BLaER1 treated with 17β-estradiol and CSF1 and Interleukin-3, amounts not matched to agents 10 nM and 100 nM (cell line): ENCODE data around the gene VAPA.

ENCODE experiments used
- H3K27ac ChIP-seq, 11 experiments: shearing (Covaris generic); formaldehyde crosslinking; 2 replicates each; pipeline ENCODE4 v1.8.1; 2022
- H3K27me3 ChIP-seq, 11 experiments: shearing (Covaris generic); formaldehyde crosslinking; 2 replicates each; pipeline ENCODE4 v1.8.1; 2022
- H3K36me3 ChIP-seq, 11 experiments: shearing (Covaris generic); formaldehyde crosslinking; 2 replicates each; pipeline ENCODE4 v1.8.1; 2022
- H3K4me1 ChIP-seq, 10 experiments: shearing (Covaris generic); formaldehyde crosslinking; 2 replicates each; pipeline ENCODE4 v1.8.1; 2022
- H3K4me2 ChIP-seq, 11 experiments: shearing (Covaris generic); formaldehyde crosslinking; 2 replicates each; pipeline ENCODE4 v1.8.1; 2022
- H3K4me3 ChIP-seq, 10 experiments: shearing (Covaris generic); formaldehyde crosslinking; 2 replicates each; pipeline ENCODE4 v1.8.1; 2022
- H3K9ac ChIP-seq, 11 experiments: shearing (Covaris generic); formaldehyde crosslinking; 2 replicates each; pipeline ENCODE4 v1.8.1; 2022
- H3K9me3 ChIP-seq, 11 experiments: shearing (Covaris generic); formaldehyde crosslinking; replicated peaks in 1 of 11; 2 replicates each; pipeline ENCODE4 v1.8.1; 2022
- H4K20me1 ChIP-seq, 11 experiments: shearing (Covaris generic); formaldehyde crosslinking; 2 replicates each; pipeline ENCODE4 v1.8.1; 2022
- Cebpa-rat ChIP-seq, 11 experiments: shearing (Covaris generic); IDR thresholded peaks; 2 replicates each; pipeline ENCODE4 v1.8.1; 2022

Gene VAPA

DNA sequence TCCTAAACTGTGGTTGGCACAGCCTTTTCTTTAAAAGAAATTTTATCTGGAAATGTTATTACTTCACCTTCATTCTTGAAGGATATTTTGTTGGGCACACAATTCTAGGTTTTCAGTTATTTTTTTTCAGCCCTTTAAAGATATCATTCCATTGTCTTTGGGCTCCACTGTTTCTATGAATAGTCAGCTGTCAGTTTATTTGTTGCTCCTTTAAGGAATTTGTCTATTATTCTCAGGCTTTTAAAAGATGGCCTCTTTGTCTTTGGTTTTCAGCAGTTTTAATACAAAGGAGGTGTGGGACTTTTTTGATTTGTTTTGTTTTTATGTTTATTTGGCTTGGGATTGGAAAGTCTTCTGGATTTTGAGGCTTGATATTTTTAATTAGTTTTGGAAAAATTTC, 61.8 kb downstream of the VAPA start:
- Histone ChIP-seq H3K36me3 (no peaks in the 10 kb centered on the region), H3K4me1 (peaks cover 6 to 29% (median 11%) of the 10 kb centered on the region in 10 experiments; a peak in 19 of 20 replicates), H3K9ac (no peak overlapping the region), H3K27me3 (no peaks in the 10 kb centered on the region), H3K9me3 (peaks cover 15 to 28% (median 22%) of the 10 kb centered on the region in 11 experiments), H3K27ac (no peak overlapping the region), H4K20me1 (no peaks in the 10 kb centered on the region), H3K4me3 (no peak overlapping the region), H3K4me2 (no peak overlapping the region)
- no peak for TF ChIP-seq Cebpa-rat (IDR thresholded peaks at IDR 0.05)

DNA sequence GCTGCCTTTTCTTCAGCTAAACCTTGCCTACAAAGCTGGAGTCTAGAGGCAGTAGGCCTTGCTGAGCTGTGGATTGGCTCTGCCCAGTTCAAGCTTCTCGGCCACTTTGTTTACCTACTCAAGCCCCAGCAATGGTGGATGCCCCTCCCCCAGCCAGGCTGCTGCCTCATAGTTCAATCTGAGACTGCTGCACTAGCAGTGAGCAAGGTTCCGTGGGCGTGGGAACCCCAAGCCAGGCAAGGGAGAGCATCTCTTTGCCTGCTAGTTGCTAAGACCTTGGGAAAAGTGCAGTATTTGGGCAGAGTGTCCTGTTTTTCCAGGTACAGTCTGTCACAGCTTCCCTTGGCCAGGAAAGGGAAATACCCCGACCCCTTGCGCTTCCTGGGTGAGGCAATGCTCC, 68.9 kb downstream of the VAPA start:
- TF ChIP-seq Cebpa-rat (IDR thresholded peaks at IDR 0.05), result no peak

GRCh38 chr18:9984080-9984479, 70.3 kb downstream of the VAPA start:
- Histone ChIP-seq H3K4me1 (peaks cover under 1 to 20% (median 14%) of the 10 kb centered on the region in 10 experiments; a peak in 19 of 20 replicates), H4K20me1 (no peaks in the 10 kb centered on the region), H3K9me3 (peaks cover 18 to 28% (median 20%) of the 10 kb centered on the region in 11 experiments), H3K36me3 (no peaks in the 10 kb centered on the region), H3K27ac (no peak overlapping the region), H3K4me3 (no peak overlapping the region), H3K27me3 (0 out of 22 replicates have a peak, but pooled peaks cover 0 to 3% (median 0%) of the 10 kb centered on the region in 11 experiments), H3K4me2 (peak overlapping the region; percentile 0 to 62 (median 38); a peak in 17 of 22 replicates), H3K9ac (no peak overlapping the region)
- no peak for TF ChIP-seq Cebpa-rat (IDR thresholded peaks at IDR 0.05)

More for the DNA sequence above, 68.9 kb downstream of the VAPA start:
- Histone ChIP-seq H3K4me3 (no peak overlapping the region), H4K20me1 (no peaks in the 10 kb centered on the region), H3K4me1 (peaks cover 0 to 10% (median 7%) of the 10 kb centered on the region in 10 experiments; a peak in 13 of 20 replicates), H3K4me2 (no peak overlapping the region), H3K36me3 (no peaks in the 10 kb centered on the region), H3K27ac (no peak overlapping the region), H3K9me3 (peaks cover 18 to 28% (median 20%) of the 10 kb centered on the region in 11 experiments), H3K9ac (no peak overlapping the region), H3K27me3 (no peaks in the 10 kb centered on the region)

DNA sequence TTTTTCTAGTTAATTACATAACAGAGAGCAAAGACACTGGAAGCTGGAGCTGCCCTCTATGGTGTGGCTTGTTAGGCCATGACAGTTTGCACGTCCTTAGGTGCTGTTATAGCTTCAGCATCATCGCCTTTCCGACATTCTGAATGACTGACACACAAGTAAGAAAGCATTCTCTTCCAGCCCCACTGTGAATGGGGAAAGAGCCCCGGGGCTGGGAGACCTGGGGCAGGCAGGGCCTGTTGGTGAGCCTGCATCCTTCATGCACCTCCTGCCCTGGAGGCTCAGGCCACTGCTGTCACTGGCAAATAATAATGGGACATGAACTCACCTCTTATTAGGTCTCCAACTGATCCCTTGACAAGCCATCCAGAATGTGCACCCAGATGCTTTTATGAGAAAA, 71.8 kb downstream of the VAPA start:
- no peak for TF ChIP-seq Cebpa-rat (IDR thresholded peaks at IDR 0.05)
- H3K36me3 ChIP-seq, result no peaks in the 10 kb centered on the region
- H3K4me3 ChIP-seq, result no peak overlapping the region
- peaks cover 0 to 3% (median 0%) of the 10 kb centered on the region in 11 experiments; a peak in 1 of 22 replicates for H3K27me3 ChIP-seq
- peaks cover 15 to 36% (median 29%) of the 10 kb centered on the region in 10 experiments for H3K4me1 ChIP-seq
- no peaks in the 10 kb centered on the region for H4K20me1 ChIP-seq
- H3K9me3 ChIP-seq, result peaks cover 18 to 26% (median 20%) of the 10 kb centered on the region in 11 experiments
- no peak overlapping the region for H3K4me2 ChIP-seq
- no peak overlapping the region for H3K27ac ChIP-seq
- no peak overlapping the region for H3K9ac ChIP-seq

- Histone ChIP-seq H3K9ac (no peak overlapping the region), H3K4me2 (no peak overlapping the region), H3K27me3 (peaks cover 0 to 10% (median 0%) of the 10 kb centered on the region in 11 experiments; a peak in 2 of 22 replicates), H3K9me3 (peaks cover 16 to 20% (median 18%) of the 10 kb centered on the region in 11 experiments), H3K4me3 (no peak overlapping the region), H3K27ac (no peak overlapping the region), H3K4me1 (peaks cover 15 to 36% (median 31%) of the 10 kb centered on the region in 10 experiments), H3K36me3 (no peaks in the 10 kb centered on the region), H4K20me1 (no peaks in the 10 kb centered on the region; a peak in 1 of 22 replicates)
- TF ChIP-seq Cebpa-rat (IDR thresholded peaks at IDR 0.05), result no peak
Observed at GRCh38 chr18:9986156-9986930, 72.5 kb downstream of the VAPA start.

GRCh38 chr18:9987345-9987744, 73.5 kb downstream of the VAPA start:
- Histone ChIP-seq H4K20me1 (no peaks in the 10 kb centered on the region; a peak in 1 of 22 replicates), H3K9me3 (peaks cover 6 to 11% (median 8%) of the 10 kb centered on the region in 11 experiments), H3K4me2 (no peak overlapping the region), H3K9ac (no peak overlapping the region), H3K27me3 (peaks cover 0 to 13% (median 0%) of the 10 kb centered on the region in 11 experiments; a peak in 3 of 22 replicates), H3K4me1 (peaks cover 15 to 36% (median 31%) of the 10 kb centered on the region in 10 experiments), H3K4me3 (no peak overlapping the region), H3K27ac (no peak overlapping the region), H3K36me3 (no peaks in the 10 kb centered on the region)
- no peak for TF ChIP-seq Cebpa-rat (IDR thresholded peaks at IDR 0.05)

- Histone ChIP-seq H4K20me1 (no peaks in the 10 kb centered on the region; a peak in 1 of 22 replicates), H3K4me2 (peak overlapping the region in 5 of 11 experiments; percentile 14 to 69 (median 40); a peak in 5 of 22 replicates), H3K4me1 (peaks cover 15 to 36% (median 31%) of the 10 kb centered on the region in 10 experiments), H3K36me3 (no peaks in the 10 kb centered on the region), H3K27me3 (peaks cover 0 to 13% (median 0%) of the 10 kb centered on the region in 11 experiments; a peak in 3 of 22 replicates), H3K4me3 (no peak overlapping the region), H3K27ac (no peak overlapping the region), H3K9ac (no peak overlapping the region), H3K9me3 (peaks cover 0 to 5% (median 2%) of the 10 kb centered on the region in 11 experiments; a peak in 18 of 22 replicates)
- no peak for TF ChIP-seq Cebpa-rat (IDR thresholded peaks at IDR 0.05)
Observed at GRCh38 chr18:9987931-9988330, 74.1 kb downstream of the VAPA start.

DNA sequence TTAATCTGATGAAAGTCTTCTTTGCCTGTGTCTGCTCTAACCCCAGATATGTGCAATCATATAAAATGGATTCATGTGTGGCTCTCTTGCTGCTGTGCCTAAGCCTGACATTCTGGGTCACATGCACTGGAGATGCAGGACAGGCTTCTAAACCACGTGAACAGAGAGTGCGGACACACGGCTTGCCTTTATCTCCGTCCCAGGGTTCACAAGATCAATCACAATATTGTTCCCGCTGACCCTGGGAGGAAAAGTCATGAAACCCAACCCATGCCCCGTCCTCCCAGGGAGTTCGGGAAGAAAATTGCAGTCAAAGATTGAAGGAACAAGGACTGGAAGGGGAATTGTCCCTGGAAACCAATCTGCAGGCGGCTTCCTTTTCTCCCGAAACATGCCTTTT, 74.8 kb downstream of the VAPA start:
- no peak overlapping the region for H3K9ac ChIP-seq
- H3K36me3 ChIP-seq, result no peaks in the 10 kb centered on the region
- H3K4me3 ChIP-seq, result no peak overlapping the region
- no peaks in the 10 kb centered on the region for H3K9me3 ChIP-seq
- H3K4me2 ChIP-seq, result peak overlapping the region in 6 of 11 experiments; percentile 40 to 74 (median 68); a peak in 9 of 22 replicates
- no peak overlapping the region for H3K27ac ChIP-seq
- H3K4me1 ChIP-seq, result peaks cover 15 to 33% (median 31%) of the 10 kb centered on the region in 10 experiments
- no peaks in the 10 kb centered on the region; a peak in 1 of 22 replicates for H4K20me1 ChIP-seq
- no peak for TF ChIP-seq Cebpa-rat (IDR thresholded peaks at IDR 0.05)
- peaks cover 0 to 13% (median 0%) of the 10 kb centered on the region in 11 experiments; a peak in 3 of 22 replicates for H3K27me3 ChIP-seq

- no peak overlapping the region; a peak in 1 of 22 replicates for H3K9ac ChIP-seq
- peak overlapping the region; percentile 40 to 74 (median 62) for H3K4me2 ChIP-seq
- H3K9me3 ChIP-seq, result no peaks in the 10 kb centered on the region
- H3K4me1 ChIP-seq, result peaks cover 15 to 27% (median 24%) of the 10 kb centered on the region in 10 experiments
- no peak overlapping the region; a peak in 1 of 22 replicates for H3K27ac ChIP-seq
- no peak for TF ChIP-seq Cebpa-rat (IDR thresholded peaks at IDR 0.05)
- H3K36me3 ChIP-seq, result no peaks in the 10 kb centered on the region
- H3K27me3 ChIP-seq, result peaks cover 0 to 13% (median 0%) of the 10 kb centered on the region in 11 experiments; a peak in 3 of 22 replicates
- H4K20me1 ChIP-seq, result no peaks in the 10 kb centered on the region; a peak in 1 of 22 replicates
- H3K4me3 ChIP-seq, result no peak overlapping the region
Observed at GRCh38 chr18:9989481-9989880, 75.7 kb downstream of the VAPA start.
